Measurements from ENCODE around the gene ASCL2. TPM values are rescaled to one million over a fixed set of nuclear protein-coding genes. Genes with fewer than 3 reads are reported as not detected.
A peak's percentile ranks its signal among the peaks of the same experiment; 100 is the strongest.

The ASCL2 gene
- total RNA-seq, 4 donors from 2014 or later = 1.0 to 1.6 (median 1.5) TPM; not detected in 1

GRCh38 chr11:2305788-2306451 lies 35.5 kb upstream of the ASCL2 start:
- H3K4me1 ChIP-seq = peaks cover 22 to 28% of the 10 kb centered on the region in 2 donors
- peak; percentile 66 to 71 for DNase-seq
- intact Hi-C loops (cut with DNase I; ENCODE audit: low total_unique reads) = loop anchor here (5.0 to 10.0 kb wide), 2 partner anchors 96 to 111 kb away; partner anchors contain the start of gene TSSC4

GRCh38 chr11:2305140-2305778 lies 34.9 kb upstream of the ASCL2 start:
- TF ChIP-seq CTCF (IDR thresholded peaks at IDR 0.05) (peak; percentile 90 to 96 (median 94)), POLR2A (IDR thresholded peaks at IDR 0.05) (peak in 1 of 2 donors; percentile 26)
- intact Hi-C loops (cut with DNase I; ENCODE audit: low total_unique reads) = loop anchor here (5.0 to 10.0 kb wide), 2 partner anchors 97 to 110 kb away; partner anchors contain the start of gene TSSC4
- Histone ChIP-seq H3K27me3 (no peaks in the 10 kb centered on the region), H3K36me3 (no peaks in the 10 kb centered on the region), H3K27ac (peak overlapping the region; percentile 89 to 99), H3K4me1 (peaks cover 22 to 28% of the 10 kb centered on the region in 2 donors), H3K9me3 (no peaks in the 10 kb centered on the region), H3K4me3 (no peak overlapping the region)
- peak; percentile 86 to 90 for DNase-seq

More at GRCh38 chr11:2305788-2306451, 35.5 kb upstream of the ASCL2 start:
- Histone ChIP-seq H3K27ac (peak overlapping the region; percentile 89 to 99), H3K9me3 (no peaks in the 10 kb centered on the region), H3K4me3 (peak overlapping the region in 1 of 2 donors; percentile 8), H3K36me3 (no peaks in the 10 kb centered on the region), H3K27me3 (no peaks in the 10 kb centered on the region)
- TF ChIP-seq CTCF (IDR thresholded peaks at IDR 0.05) (no peak), POLR2A (IDR thresholded peaks at IDR 0.05) (no peak)

- intact Hi-C loops (cut with DNase I; ENCODE audit: low total_unique reads) = loop anchor here (5.0 to 10.0 kb wide), 3 partner anchors 98 to 118 kb away; partner anchors contain the start of gene TSSC4
- peak overlapping the region; percentile 89 to 99 for H3K27ac ChIP-seq
- TF ChIP-seq POLR2A (IDR thresholded peaks at IDR 0.05) = no peak
- no peaks in the 10 kb centered on the region for H3K27me3 ChIP-seq
- no peak overlapping the region for H3K4me3 ChIP-seq
- H3K4me1 ChIP-seq = peaks cover 22 to 28% of the 10 kb centered on the region in 2 donors
- no peaks in the 10 kb centered on the region for H3K36me3 ChIP-seq
- DNase-seq = peak in 1 of 2 donors; percentile 61
- no peaks in the 10 kb centered on the region for H3K9me3 ChIP-seq
Observed at GRCh38 chr11:2304506-2305139, 34.2 kb upstream of the ASCL2 start.

- TF ChIP-seq POLR2A (IDR thresholded peaks at IDR 0.05) = no peak
- TF ChIP-seq CTCF (IDR thresholded peaks at IDR 0.05) = no peak
- peak overlapping the region; percentile 89 to 99 for H3K27ac ChIP-seq
- H3K4me1 ChIP-seq = peaks cover 22 to 28% of the 10 kb centered on the region in 2 donors
- no peaks in the 10 kb centered on the region for H3K27me3 ChIP-seq
- DNase-seq = no peak
- intact Hi-C loops (cut with DNase I; ENCODE audit: low total_unique reads) = loop anchor here (5.0 to 10.0 kb wide), 2 partner anchors 109 to 118 kb away; no protein-coding TSS in a partner anchor
- H3K36me3 ChIP-seq = no peaks in the 10 kb centered on the region
- H3K9me3 ChIP-seq = no peaks in the 10 kb centered on the region
- no peak overlapping the region for H3K4me3 ChIP-seq
Observed at GRCh38 chr11:2303627-2304505, 33.5 kb upstream of the ASCL2 start.

All from uterus (tissue), 4 donors.